Right lobe of liver (tissue), 6 donors: ENCODE results near the gene ZNF672. TPM values are rescaled to one million over a fixed set of nuclear protein-coding genes. Genes with fewer than 3 reads are reported as not detected.
"Not testable (repeated sequence)": the region's sequence is repeated elsewhere in the genome, so short reads cannot be mapped to it uniquely, and the experiment has no call there.

Source experiments
- ATAC-seq, 4 donors: fragments of 200-7000 bp; cut with Tn5 transposase; one replicate each; pipeline ENCODE4 v1.9.1; 2020; ENCODE audit warnings: mild to moderate bottlenecking in 4 of 4, moderate library complexity in 4 of 4
- DNase-seq, 3 donors: peaks; one replicate each; pipeline ENCODE4 v3.0.0-alpha.2; 2020
- H3K27ac ChIP-seq, 3 donors: fragments of 200-600 bp; one replicate each; pipeline ENCODE4 v1.8.0; 2022
- H3K27me3 ChIP-seq, 2 donors: fragments of 200-600 bp; one replicate each; pipeline ENCODE4 v1.8.0; 2022
- H3K36me3 ChIP-seq, 4 donors: fragments of 200-600 bp; sonication (generic) in 1 of 4; one replicate each; pipeline versions ENCODE4 v1.5.1 to v1.8.0; 2017 to 2022; ENCODE audit warnings: control low read depth in 1 of 4
- H3K4me1 ChIP-seq, 4 donors: fragments of 200-600 bp; sonication (generic) in 1 of 4; one replicate each; pipeline versions ENCODE4 v1.5.1 to v1.8.0; 2017 to 2022; ENCODE audit warnings: control low read depth in 1 of 4
- H3K4me3 ChIP-seq, 3 donors: fragments of 200-600 bp; one replicate each; pipeline ENCODE4 v1.8.0; 2022
- H3K9me3 ChIP-seq, 4 donors: fragments of 200-600 bp; sonication (generic) in 1 of 4; one replicate each; pipeline versions ENCODE4 v1.5.1 to v1.8.0; 2017 to 2022; ENCODE audit warnings: control low read depth in 1 of 4
- POLR2A ChIP-seq: fragments of 450-650 bp; IDR thresholded peaks from one replicate; pipeline ENCODE4 v1.6.1; 2017; ENCODE audit warnings: antibody characterized with exemption, mild to moderate bottlenecking
- WGBS: methylation state at CpG from one replicate; pipeline ENCODE4 v1.1.6; 2018; ENCODE audit warnings: low coverage, low lambda C conversion rate; ENCODE audit not compliant: insufficient coverage; ENCODE audit errors: missing lambda C conversion rate; 5-methylcytosine and 5-hydroxymethylcytosine counted together
- intact Hi-C, 2 donors: fragments of 100-400 bp; cut with DNase I; formaldehyde crosslinking; loops; one replicate each; pipeline versions ENCODE4 v1.11.2 to v1.14.1; 2022
- total RNA-seq, 6 experiments: library from RNA; depleted of rRNA in 2 of 6; stranded (reverse); fragments of >200 nt in 2 of 6; fragmentation: NEBNext Ultra II Directional in 3 of 6; extraction: Animal tissue kit (Norgen Biotek cat#: 25700) in 3 of 6; gene quantifications; one replicate each; pipeline versions ENCODE4 v1.1.0 to v1.2.4, GENCODE V29; 2016 to 2023
- TF ChIP-seq, protein P1 (sequence below), 4 donors: fragments of 200-600 bp in 3 of 4; fragments of 450-650 bp in 1 of 4; IDR thresholded peaks; one replicate each; pipeline versions ENCODE4 v1.5.1 to v1.8.0; 2016 to 2022; ENCODE audit warnings: antibody characterized with exemption in 4 of 4, mild to moderate bottlenecking in 2 of 4
- donor health status: DM: no; HTN: yes; CAD: no.
- donor health status: DM: no; HTN: no; CAD: no.
- donor health status: DM: no; HTN: no; CAD: no.
- donor health status: DM: no; HTN: yes; CAD: no.
- donor health status: DM: no; HTN: yes; CAD: no.

ZNF672 gene
- total RNA-seq, 6 experiments from 2014 or later = 16.9 to 24.3 (median 19.4) TPM

DNA sequence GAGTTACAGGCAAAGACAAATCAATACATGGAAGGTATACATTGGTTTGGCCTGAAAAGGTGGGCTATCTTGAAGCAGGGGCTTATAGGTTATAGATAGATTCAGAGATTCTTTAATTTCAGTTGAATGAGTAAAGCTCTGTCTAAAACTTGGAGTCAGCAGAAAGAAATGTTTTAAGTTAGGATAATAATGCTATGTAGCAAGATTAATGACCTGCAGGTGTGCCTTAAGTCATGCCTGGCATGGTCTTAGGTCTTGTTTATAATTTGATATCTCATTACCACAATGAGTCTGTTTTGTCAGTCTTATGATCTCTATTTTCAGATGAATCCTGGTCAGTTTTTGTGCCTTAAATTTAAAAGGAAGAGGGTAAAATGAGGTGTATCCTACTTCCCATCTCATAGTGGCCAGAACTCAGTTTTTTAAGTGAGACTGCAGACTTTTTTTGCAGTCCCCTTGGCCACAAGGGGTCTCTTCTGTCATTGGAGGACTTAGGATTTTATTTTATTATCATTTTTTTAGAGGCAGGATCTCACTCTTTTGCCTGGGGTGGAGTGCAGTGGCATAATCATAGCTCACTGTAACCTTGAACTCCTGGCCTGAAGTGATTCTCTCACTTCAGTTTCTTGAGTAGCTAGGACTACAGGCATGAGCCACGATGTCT, 46.7 kb downstream of the ZNF672 start:
- 27% methylated on average over 1 of the region's 1 CpG for WGBS
- Histone ChIP-seq H3K27ac (no peak overlapping the region), H3K27me3 (no peaks in the 10 kb centered on the region), H3K4me3 (no peak overlapping the region), H3K36me3 (no peaks in the 10 kb centered on the region), H3K4me1 (no peaks in the 10 kb centered on the region), H3K9me3 (no peaks in the 10 kb centered on the region)
- intact Hi-C loops = no loop called here
- DNase-seq (no peak), ATAC-seq (no peak)
- no peak for TF ChIP-seq POLR2A
- TF ChIP-seq, protein P1, sequence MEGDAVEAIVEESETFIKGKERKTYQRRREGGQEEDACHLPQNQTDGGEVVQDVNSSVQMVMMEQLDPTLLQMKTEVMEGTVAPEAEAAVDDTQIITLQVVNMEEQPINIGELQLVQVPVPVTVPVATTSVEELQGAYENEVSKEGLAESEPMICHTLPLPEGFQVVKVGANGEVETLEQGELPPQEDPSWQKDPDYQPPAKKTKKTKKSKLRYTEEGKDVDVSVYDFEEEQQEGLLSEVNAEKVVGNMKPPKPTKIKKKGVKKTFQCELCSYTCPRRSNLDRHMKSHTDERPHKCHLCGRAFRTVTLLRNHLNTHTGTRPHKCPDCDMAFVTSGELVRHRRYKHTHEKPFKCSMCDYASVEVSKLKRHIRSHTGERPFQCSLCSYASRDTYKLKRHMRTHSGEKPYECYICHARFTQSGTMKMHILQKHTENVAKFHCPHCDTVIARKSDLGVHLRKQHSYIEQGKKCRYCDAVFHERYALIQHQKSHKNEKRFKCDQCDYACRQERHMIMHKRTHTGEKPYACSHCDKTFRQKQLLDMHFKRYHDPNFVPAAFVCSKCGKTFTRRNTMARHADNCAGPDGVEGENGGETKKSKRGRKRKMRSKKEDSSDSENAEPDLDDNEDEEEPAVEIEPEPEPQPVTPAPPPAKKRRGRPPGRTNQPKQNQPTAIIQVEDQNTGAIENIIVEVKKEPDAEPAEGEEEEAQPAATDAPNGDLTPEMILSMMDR (IDR thresholded peaks at IDR 0.05) = no peak

DNA sequence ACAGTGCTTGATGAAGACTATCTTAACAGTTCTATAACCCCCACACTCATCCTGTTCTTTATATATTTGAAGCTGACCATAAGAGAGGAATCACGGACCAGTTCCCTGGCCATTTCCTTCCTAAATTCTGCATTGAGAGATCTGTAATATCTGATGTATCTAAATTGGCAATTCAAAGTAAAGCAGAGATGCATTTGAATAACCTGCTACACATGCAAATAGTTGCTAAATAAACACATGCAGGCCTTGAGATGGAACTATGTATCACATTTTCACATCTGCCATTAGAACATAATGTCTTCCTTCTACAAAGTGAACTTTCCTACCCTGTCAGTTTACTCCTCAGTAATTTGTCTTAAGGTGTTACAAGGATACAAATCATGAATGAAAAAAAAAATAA, 47.6 kb downstream of the ZNF672 start:
- Histone ChIP-seq H3K27ac (no peak overlapping the region), H3K36me3 (no peaks in the 10 kb centered on the region), H3K4me3 (no peak overlapping the region), H3K27me3 (no peaks in the 10 kb centered on the region), H3K9me3 (no peaks in the 10 kb centered on the region), H3K4me1 (no peaks in the 10 kb centered on the region)
- WGBS = 70% methylated on average over 1 of the region's 1 CpG
- intact Hi-C loops = no loop called here
- DNase-seq (no peak), ATAC-seq (no peak)
- TF ChIP-seq, protein P1 (IDR thresholded peaks at IDR 0.05) = no peak
- no peak for TF ChIP-seq POLR2A

DNA sequence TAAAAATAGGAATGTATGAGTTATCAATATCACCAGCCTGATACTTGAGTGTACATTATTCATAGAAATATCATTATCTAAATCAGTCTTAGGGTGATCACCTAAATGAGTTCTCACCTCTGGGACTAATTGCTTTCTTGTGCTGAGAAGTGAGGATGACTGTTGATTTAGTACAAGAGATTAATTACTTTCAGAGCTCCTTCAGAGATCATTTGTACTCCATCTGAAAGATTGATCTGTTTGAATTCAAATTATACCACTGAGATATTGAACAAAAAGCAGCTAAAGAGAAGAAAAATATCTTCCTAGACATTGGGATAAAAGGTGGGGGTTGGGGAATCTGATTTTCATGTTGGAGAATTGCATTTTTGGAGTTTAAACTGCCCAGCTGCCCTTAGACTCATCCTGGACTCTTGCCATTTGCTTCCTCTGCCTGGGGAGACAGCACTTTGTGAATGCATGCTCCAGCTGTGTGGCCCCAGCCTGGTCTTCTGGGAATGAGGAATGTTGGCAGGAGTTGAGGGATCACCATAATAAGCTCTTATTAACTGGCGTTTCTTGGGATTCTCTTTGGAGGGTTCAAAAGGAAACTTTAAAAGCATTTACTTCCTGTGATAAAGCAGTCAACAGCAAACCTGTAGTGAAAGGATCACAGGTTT, 48.3 kb downstream of the ZNF672 start:
- Histone ChIP-seq H3K4me1 (no peaks in the 10 kb centered on the region), H3K9me3 (no peaks in the 10 kb centered on the region), H3K27ac (no peak overlapping the region), H3K4me3 (no peak overlapping the region), H3K27me3 (no peaks in the 10 kb centered on the region), H3K36me3 (no peaks in the 10 kb centered on the region)
- WGBS = 8% methylated on average over 1 of the region's 1 CpG
- no peak for ATAC-seq
- TF ChIP-seq, protein P1 (IDR thresholded peaks at IDR 0.05) = no peak
- no peak for TF ChIP-seq POLR2A
- intact Hi-C loops = no loop called here
- DNase-seq = no peak

DNA sequence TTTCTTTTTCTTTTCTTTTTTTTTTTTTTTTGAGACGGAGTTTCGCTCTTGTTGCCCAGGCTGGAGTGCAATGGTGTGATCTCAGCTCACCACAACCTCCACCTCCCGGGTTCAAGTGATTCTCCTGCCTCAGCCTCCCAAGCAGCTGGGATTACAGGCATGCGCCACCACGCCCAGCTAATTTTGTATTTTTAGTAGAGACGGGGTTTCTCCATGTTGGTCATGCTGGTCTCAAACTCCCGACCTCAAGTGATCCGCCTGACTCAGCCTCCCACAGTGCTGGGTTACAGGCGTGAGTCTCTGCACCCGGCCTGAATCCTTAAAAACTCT, 51.9 kb downstream of the ZNF672 start:
- ATAC-seq, H3K27me3 ChIP-seq, H3K4me3 ChIP-seq, intact Hi-C loops, H3K4me1 ChIP-seq, H3K27ac ChIP-seq, DNase-seq, H3K9me3 ChIP-seq, H3K36me3 ChIP-seq: not testable (repeated sequence)
- WGBS = 74% methylated on average over 9 of the region's 10 CpGs

DNA sequence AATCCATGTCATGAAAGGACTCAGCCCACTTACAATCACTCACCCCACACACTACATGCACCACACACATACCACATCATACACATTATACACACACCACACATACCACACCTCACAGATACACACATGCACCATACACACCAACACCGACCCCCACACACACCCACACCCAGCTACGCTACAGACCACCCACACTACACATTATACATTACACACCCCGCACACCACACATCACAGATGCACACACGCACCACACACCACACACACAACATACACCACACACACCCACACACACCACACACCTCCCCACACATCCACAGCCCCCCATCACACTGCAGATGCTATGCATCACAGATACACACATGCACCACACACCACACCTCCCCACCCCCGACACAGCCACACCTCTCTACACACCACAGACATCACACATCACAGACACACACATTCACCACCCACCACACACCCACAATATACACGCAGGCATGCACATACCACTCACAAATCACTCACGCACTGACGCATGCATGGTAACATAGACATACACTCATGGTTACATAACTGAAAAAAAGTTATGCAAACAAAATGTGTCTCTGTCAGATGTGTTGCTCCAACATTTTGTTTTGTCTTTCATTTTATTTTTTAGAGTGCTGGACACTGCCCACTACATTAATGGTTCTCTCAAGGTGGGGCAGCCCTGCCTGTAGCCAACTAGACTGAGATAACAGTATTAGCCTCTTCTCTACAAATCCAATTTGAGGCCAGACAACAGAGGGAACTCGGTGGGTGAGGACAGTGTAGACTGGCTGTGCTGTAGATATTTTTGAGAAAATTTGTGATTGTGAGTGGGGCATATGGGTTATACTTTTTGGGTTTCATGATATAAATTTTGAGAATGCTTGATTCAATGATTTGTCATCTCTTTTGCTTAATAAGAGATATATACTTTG, 52.8 kb downstream of the ZNF672 start:
- ATAC-seq = no peak
- 87% methylated on average over 7 of the region's 9 CpGs for WGBS

More for the DNA sequence above, 52.8 kb downstream of the ZNF672 start:
- H3K4me1 ChIP-seq = no peaks in the 10 kb centered on the region
- intact Hi-C loops = no loop called here
- H3K27me3 ChIP-seq = no peaks in the 10 kb centered on the region
- TF ChIP-seq, protein P1 (IDR thresholded peaks at IDR 0.05) = no peak
- no peak for TF ChIP-seq POLR2A
- no peaks in the 10 kb centered on the region for H3K36me3 ChIP-seq
- H3K4me3 ChIP-seq = no peak overlapping the region
- no peak overlapping the region for H3K27ac ChIP-seq
- no peaks in the 10 kb centered on the region for H3K9me3 ChIP-seq
- DNase-seq = no peak
